VCaP (cell line): Measurements from ENCODE around the gene CACNB2.

Experiments used
- H3K27ac ChIP-seq: fragments of 450-650 bp; 2 replicates; pipeline ENCODE4 v1.5.1; 2017
- CTCF ChIP-seq: fragments of 450-650 bp; conservative IDR thresholded peaks from 2 replicates; pipeline ENCODE4 v1.5.1; 2017; ENCODE audit warnings: mild to moderate bottlenecking, moderate library complexity

CACNB2 gene

GRCh38 chr10:18551473-18551872 lies 411.2 kb downstream of the CACNB2 start:
- H3K27ac ChIP-seq, result no peak overlapping the region
- no peak for TF ChIP-seq CTCF

- H3K27ac ChIP-seq, result no peak overlapping the region
- TF ChIP-seq CTCF, result no peak
Observed at GRCh38 chr10:18554479-18554878, 414.3 kb downstream of the CACNB2 start.

GRCh38 chr10:18556522-18557147 lies 416.4 kb downstream of the CACNB2 start:
- H3K27ac ChIP-seq, result no peak overlapping the region
- TF ChIP-seq CTCF, result no peak

- H3K27ac ChIP-seq, result no peak overlapping the region
- no peak for TF ChIP-seq CTCF
Observed at GRCh38 chr10:18557960-18558359, 417.7 kb downstream of the CACNB2 start.

- TF ChIP-seq CTCF, result no peak
- no peak overlapping the region for H3K27ac ChIP-seq
Observed at GRCh38 chr10:18561861-18562551, 421.8 kb downstream of the CACNB2 start.

GRCh38 chr10:18563003-18563726 lies 422.9 kb downstream of the CACNB2 start:
- no peak overlapping the region for H3K27ac ChIP-seq
- no peak for TF ChIP-seq CTCF

- H3K27ac ChIP-seq, result no peak overlapping the region
- no peak for TF ChIP-seq CTCF
Observed at GRCh38 chr10:18565006-18565405, 424.8 kb downstream of the CACNB2 start.
